ENCODE measurements around the gene OR4S2. TPM values are rescaled to one million over a fixed set of nuclear protein-coding genes. Genes with fewer than 3 reads are reported as not detected.

The OR4S2 gene, protein sequence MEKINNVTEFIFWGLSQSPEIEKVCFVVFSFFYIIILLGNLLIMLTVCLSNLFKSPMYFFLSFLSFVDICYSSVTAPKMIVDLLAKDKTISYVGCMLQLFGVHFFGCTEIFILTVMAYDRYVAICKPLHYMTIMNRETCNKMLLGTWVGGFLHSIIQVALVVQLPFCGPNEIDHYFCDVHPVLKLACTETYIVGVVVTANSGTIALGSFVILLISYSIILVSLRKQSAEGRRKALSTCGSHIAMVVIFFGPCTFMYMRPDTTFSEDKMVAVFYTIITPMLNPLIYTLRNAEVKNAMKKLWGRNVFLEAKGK
- not detected in 2 replicates for total RNA-seq (2014; rRNA removed; shearing (Covaris generic))
- polyA plus RNA-seq (2014; cell fraction: nucleus; rRNA removed) = not detected in 2 replicates

DNA sequence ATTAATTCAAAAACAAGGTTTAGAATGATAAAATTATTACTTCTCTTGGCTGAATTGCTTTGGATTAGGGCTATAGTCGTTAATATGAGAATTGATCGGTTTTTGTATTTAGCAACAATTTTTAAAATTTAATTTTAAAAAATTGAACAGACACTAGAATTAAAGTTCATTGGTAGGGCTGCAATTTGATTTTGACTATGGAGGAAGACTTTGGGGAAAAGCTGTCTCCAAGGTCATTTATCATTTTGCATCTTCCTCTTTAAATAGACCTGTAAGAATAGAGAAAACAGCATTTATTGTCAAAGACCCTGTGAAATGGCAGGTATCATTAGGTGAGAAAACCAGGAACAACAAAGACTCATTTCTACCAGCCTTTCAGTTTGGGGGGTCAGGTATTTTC, at the start of gene OR4S2:
Gene OR4S2, plus strand, starts transcription at position 301 of the 400 bp plus-strand sequence. CDS start 2,577 bp downstream, outside the sequence.
- DNase-seq (ENCODE audit: extremely low read depth, low read depth) = no peak

- DNase-seq (ENCODE audit: extremely low read depth, low read depth) = no peak
Observed at GRCh38 chr11:55607545-55607944, 40.6 kb upstream of the OR4S2 start, which contains the start of gene OR4C11. Gene OR4C11 (minus strand): TSS chr11:55607645. CDS start chr11:55604373, 3,272 bp downstream.

GRCh38 chr11:55624531-55624930, 23.6 kb upstream of the OR4S2 start:
- DNase-seq (ENCODE audit: extremely low read depth, low read depth) = no peak

DNA sequence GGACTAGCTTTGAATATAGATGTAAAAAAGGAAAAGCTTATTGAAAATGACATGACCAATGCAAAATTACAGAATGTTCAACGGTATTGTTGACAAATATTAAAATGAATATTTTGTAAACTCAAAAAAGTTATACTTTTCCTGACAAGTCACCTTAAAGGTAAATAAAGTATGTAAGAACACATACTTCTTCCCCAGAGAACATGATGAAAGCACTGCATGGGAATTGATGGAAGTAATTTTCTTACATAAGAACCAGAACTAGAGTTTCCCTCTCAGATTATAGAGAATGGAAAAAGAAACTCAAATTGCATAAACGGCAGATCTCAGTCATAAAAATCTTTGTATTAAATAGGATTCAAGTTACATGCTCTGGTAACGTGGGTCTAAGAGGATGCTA, 13.3 kb upstream of the OR4S2 start, which contains the start of gene OR4P4:
Gene OR4P4, plus strand, starts transcription at position 301 of the 400 bp plus-strand sequence.
- no peak for DNase-seq (ENCODE audit: extremely low read depth, low read depth)

- DNase-seq (ENCODE audit: extremely low read depth, low read depth) = no peak
Observed at GRCh38 chr11:55652560-55652959, 4.4 kb downstream of the OR4S2 start.

DNA sequence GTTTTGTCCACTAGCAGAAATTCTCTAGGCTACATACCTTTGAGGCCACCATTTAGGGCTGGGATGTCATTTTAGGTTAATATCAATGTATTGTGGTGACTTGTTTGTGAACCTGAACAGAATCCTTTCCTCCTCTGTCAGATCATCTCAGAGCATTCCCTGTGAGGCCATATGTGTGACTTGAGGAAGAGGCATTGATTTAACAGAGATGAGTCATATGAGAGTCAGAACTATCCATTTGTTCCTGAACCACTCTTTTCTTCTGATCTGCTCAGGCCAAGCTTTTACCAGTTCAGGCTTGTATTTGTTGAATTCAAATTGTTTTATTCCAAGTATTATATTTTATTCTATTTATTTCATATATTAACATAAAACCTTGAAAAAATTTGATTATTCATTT, 7.0 kb downstream of the OR4S2 start:
- DNase-seq (ENCODE audit: extremely low read depth, low read depth) = no peak

GRCh38 chr11:55658031-55658573, 10.0 kb downstream of the OR4S2 start:
- no peak for DNase-seq (ENCODE audit: extremely low read depth, low read depth)

- DNase-seq (ENCODE audit: extremely low read depth, low read depth) = no peak
Observed at GRCh38 chr11:55658608-55659007, 10.5 kb downstream of the OR4S2 start.

- no peak for DNase-seq (ENCODE audit: extremely low read depth, low read depth)
Observed at GRCh38 chr11:55661901-55662300, 13.8 kb downstream of the OR4S2 start, which contains the start of gene OR4C6. Gene OR4C6 (plus strand): TSS chr11:55662201. CDS start chr11:55665167, 2,966 bp downstream.

DNA sequence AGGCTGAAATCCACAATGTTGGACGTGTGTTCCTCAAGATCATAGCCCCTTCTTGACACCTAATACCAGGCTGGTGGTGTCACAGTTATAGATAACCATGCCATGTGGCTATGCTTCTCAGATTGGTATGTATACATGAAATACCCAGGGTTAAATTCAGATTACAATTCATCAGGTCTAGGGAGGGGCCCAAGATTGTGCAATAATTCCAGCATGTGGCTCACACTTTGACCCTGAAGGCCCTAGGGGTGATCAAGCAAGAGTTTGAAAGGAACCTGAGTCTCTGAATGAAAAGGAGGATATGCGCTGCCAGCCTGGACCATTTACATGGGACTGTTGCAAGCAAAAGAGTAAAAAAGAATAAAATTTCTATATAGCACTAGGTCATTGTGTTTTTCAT, 21.2 kb downstream of the OR4S2 start:
- no peak for DNase-seq (ENCODE audit: extremely low read depth, low read depth)

GRCh38 chr11:55673860-55674259, 25.7 kb downstream of the OR4S2 start:
- no peak for DNase-seq (ENCODE audit: extremely low read depth, low read depth)

DNA sequence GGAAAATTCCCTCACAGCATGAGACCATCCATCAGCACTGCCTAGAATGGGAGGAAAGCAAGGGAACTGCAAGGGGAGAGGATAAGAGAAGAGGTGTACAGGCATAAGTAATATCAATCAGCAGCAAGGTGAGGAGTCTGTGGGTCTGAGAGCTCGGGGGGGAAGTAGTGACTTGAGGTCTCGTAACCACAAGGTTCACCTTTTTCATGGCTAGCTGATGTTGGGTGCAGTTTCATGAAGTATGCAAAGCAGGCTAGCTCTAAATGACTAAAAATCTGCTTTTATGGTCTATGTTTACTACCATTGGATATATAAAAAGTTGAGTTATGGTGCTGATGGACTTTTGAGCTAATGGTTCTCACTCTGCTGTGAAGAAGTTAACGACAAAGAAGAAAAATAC, 49.7 kb downstream of the OR4S2 start:
- no peak for DNase-seq (ENCODE audit: extremely low read depth, low read depth)

GRCh38 chr11:55701429-55701828, 53.3 kb downstream of the OR4S2 start:
- no peak for DNase-seq (ENCODE audit: extremely low read depth, low read depth)

Other genes starting within 250 kb of the OR4S2 start
- not detected in 2 replicates for gene OR4C15, start 93.9 kb upstream of the OR4S2 start, total RNA-seq (2014; rRNA removed; shearing (Covaris generic))
- not detected in 2 replicates for gene OR4C16, start 76.2 kb upstream of the OR4S2 start, total RNA-seq (2014; rRNA removed; shearing (Covaris generic))
- not detected in 2 replicates for gene OR4C11, start 40.7 kb upstream of the OR4S2 start, total RNA-seq (2014; rRNA removed; shearing (Covaris generic))
- not detected in 2 replicates for gene OR4P4, start 13.2 kb upstream of the OR4S2 start, total RNA-seq (2014; rRNA removed; shearing (Covaris generic))
- gene OR4C6, start 13.9 kb downstream of the OR4S2 start, total RNA-seq (2014; rRNA removed; shearing (Covaris generic)) = not detected in 2 replicates
- gene OR5D13, start 125.1 kb downstream of the OR4S2 start, total RNA-seq (2014; rRNA removed; shearing (Covaris generic)) = not detected in 2 replicates
- not detected in 2 replicates for gene OR5D14, start 147.2 kb downstream of the OR4S2 start, total RNA-seq (2014; rRNA removed; shearing (Covaris generic))
- not detected in 2 replicates for gene OR5L1, start 163.0 kb downstream of the OR4S2 start, total RNA-seq (2014; rRNA removed; shearing (Covaris generic))
- not detected in 2 replicates for gene OR5D18, start 171.3 kb downstream of the OR4S2 start, total RNA-seq (2014; rRNA removed; shearing (Covaris generic))
- gene OR5L2, start 178.9 kb downstream of the OR4S2 start, total RNA-seq (2014; rRNA removed; shearing (Covaris generic)) = not detected in 2 replicates
- not detected in 2 replicates for gene OR5D16, start 190.4 kb downstream of the OR4S2 start, total RNA-seq (2014; rRNA removed; shearing (Covaris generic))
- not detected in 2 replicates for gene TRIM51, start 235.0 kb downstream of the OR4S2 start, total RNA-seq (2014; rRNA removed; shearing (Covaris generic))